ENCODE data around the gene SLC17A2. TPM values are rescaled to one million over a fixed set of nuclear protein-coding genes. Genes with fewer than 3 reads are reported as not detected.
A peak's percentile ranks its signal among the peaks of the same experiment; 100 is the strongest.

The SLC17A2 gene
- total and polyA plus RNA-seq, 12 donors: not detected

DNA sequence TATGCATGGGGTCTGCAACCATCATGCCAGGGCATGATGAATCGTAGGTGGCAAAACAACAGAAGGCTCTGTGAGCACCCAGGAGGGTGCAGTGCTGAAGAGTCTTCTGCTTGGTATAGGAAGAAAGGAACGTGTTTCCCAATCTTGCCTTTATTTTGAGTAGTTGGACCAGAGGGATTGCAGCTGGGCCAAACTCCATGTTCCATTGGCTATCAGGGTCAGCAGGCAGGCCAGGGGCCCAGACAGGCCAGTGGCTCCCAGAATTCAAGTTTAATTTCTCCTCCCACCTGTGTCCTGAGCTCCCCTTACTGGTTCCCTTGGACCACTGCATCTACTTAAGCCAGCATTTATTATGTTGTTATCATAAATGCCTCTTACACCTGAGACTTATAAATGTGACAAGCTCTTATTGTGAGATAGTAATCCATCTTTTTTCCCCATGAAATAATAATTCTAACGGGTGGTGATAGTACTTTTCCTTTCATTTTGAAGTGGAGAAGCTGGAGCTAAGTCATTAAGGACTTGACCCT, 31.2 kb upstream of the SLC17A2 start:
- Histone ChIP-seq H3K9me3 (replicated peaks in 1 of 3) (no peaks in the 10 kb centered on the region), H3K36me3 (replicated peaks in 1 of 2) (peaks cover 0 to 13% of the 10 kb centered on the region in 2 donors), H3K4me3 (peak overlapping the region in 3 of 4 donors; percentile 7 to 67 (median 48)), H3K4me1 (replicated peaks in 1 of 2) (peaks cover 14 to 41% of the 10 kb centered on the region in 2 donors), H3K27ac (peak overlapping the region; percentile 74 to 93 (median 89)), H3K27me3 (no peaks in the 10 kb centered on the region)
- intact Hi-C loops (cut with DNase I): no loop called here
- 63 to 71% (median 68%) methylated on average over 3 of the region's 3 CpGs for WGBS, 4 donors
- peak in 1 of 7 donors; percentile 9 for DNase-seq
- no peak for TF ChIP-seq POLR2A (IDR thresholded peaks at IDR 0.05)
- TF ChIP-seq, protein P1, sequence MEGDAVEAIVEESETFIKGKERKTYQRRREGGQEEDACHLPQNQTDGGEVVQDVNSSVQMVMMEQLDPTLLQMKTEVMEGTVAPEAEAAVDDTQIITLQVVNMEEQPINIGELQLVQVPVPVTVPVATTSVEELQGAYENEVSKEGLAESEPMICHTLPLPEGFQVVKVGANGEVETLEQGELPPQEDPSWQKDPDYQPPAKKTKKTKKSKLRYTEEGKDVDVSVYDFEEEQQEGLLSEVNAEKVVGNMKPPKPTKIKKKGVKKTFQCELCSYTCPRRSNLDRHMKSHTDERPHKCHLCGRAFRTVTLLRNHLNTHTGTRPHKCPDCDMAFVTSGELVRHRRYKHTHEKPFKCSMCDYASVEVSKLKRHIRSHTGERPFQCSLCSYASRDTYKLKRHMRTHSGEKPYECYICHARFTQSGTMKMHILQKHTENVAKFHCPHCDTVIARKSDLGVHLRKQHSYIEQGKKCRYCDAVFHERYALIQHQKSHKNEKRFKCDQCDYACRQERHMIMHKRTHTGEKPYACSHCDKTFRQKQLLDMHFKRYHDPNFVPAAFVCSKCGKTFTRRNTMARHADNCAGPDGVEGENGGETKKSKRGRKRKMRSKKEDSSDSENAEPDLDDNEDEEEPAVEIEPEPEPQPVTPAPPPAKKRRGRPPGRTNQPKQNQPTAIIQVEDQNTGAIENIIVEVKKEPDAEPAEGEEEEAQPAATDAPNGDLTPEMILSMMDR (IDR thresholded peaks at IDR 0.05): no peak

DNA sequence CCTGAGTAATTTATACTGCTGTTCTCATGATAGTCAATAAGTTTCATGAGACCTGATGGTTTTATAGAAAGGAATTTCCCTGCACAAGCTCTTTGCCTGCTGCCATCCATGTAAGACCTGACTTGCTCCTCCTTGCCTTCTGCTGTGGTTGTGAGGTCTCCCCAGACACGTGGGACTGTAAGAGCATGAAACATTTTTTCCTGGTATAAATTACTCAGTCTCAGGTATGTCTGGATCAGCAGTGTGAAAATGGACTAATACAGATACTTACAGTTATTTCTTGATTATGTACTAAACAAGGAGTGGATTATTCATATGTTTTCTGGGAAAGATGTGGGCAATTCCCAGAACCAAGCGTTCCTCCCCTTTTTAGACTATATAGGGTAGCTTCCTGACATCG, 30.2 kb upstream of the SLC17A2 start:
- 88 to 92% (median 90%) methylated on average over 3 of the region's 3 CpGs for WGBS, 4 donors
- no peak for DNase-seq
- no peak overlapping the region for H3K4me3 ChIP-seq
- peaks cover 11 to 31% of the 10 kb centered on the region in 2 donors for H3K4me1 ChIP-seq (replicated peaks in 1 of 2)
- no peaks in the 10 kb centered on the region for H3K9me3 ChIP-seq (replicated peaks in 1 of 3)
- no peak for TF ChIP-seq POLR2A (IDR thresholded peaks at IDR 0.05)
- no peaks in the 10 kb centered on the region for H3K27me3 ChIP-seq
- H3K36me3 ChIP-seq (replicated peaks in 1 of 2): peaks cover 0 to 7% of the 10 kb centered on the region in 2 donors
- intact Hi-C loops (cut with DNase I): no loop called here
- no peak overlapping the region for H3K27ac ChIP-seq

DNA sequence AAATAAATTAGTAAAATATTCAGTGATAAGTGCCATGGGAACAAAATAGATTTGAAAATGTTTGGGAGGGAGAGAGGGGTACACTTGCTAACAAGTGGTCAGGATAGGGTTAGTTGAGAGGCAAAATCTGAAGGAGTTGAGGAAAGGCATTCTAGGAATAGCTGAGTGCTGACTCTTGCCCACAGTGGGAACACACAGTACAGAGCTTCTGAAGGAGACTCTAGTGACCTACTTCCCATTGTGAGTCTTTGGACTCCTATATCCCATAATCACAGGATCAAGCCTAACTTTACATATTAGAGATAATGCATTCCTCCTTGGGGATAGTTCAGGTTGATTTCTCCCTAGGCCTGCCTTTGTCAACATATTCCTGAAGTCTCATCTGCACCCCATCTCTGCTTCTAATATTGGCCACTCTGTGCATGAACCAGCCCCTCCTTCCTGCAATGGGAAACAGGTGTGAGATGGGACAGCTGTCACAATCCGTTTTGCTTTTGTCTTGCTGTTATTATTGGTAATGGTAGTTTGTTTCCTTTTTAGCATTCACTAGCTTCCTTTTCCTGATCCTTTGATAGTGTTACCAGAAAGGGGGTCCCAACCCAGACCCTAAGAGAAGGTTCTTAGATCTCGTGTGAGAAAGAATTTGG, 29.5 kb upstream of the SLC17A2 start:
- no peak overlapping the region for H3K27ac ChIP-seq
- H3K36me3 ChIP-seq (replicated peaks in 1 of 2): peaks cover 0 to 2% of the 10 kb centered on the region in 2 donors
- TF ChIP-seq, protein P1 (IDR thresholded peaks at IDR 0.05): no peak
- TF ChIP-seq POLR2A (IDR thresholded peaks at IDR 0.05): no peak
- peaks cover 11 to 24% of the 10 kb centered on the region in 2 donors for H3K4me1 ChIP-seq (replicated peaks in 1 of 2)
- no peaks in the 10 kb centered on the region for H3K9me3 ChIP-seq (replicated peaks in 1 of 3)
- no peaks in the 10 kb centered on the region for H3K27me3 ChIP-seq
- 63 to 71% (median 66%) methylated on average over 2 of the region's 2 CpGs for WGBS, 4 donors
- intact Hi-C loops (cut with DNase I): no loop called here
- DNase-seq: no peak
- no peak overlapping the region for H3K4me3 ChIP-seq

DNA sequence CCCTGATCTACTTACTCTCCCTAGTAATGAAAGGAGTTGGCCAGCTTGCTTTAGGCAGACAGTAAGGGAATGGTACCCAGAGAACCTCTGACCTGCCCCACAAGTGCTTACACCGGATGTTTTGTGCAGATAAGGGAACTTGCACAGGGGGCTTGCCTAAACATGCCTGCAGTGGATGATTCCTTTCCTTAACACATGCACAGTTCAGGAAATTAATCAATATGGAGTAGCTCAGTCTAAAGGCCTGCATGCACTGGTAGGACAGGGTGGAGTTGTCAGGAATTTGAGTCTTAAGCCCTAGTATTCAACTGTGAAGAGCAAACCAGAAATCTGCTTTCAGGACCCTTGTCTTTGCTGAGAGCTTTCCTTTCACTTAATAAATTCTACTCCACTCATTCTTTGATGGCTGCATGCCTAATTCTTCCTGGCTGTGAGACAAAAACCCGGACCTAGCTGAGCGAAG, 28.2 kb upstream of the SLC17A2 start:
- H3K9me3 ChIP-seq (replicated peaks in 1 of 3): no peaks in the 10 kb centered on the region
- no peak overlapping the region for H3K27ac ChIP-seq
- no peaks in the 10 kb centered on the region for H3K27me3 ChIP-seq
- TF ChIP-seq POLR2A (IDR thresholded peaks at IDR 0.05): no peak
- TF ChIP-seq, protein P1 (IDR thresholded peaks at IDR 0.05): no peak
- 74 to 91% (median 86%) methylated on average over 3 of the region's 3 CpGs for WGBS, 4 donors
- H3K4me3 ChIP-seq: no peak overlapping the region
- intact Hi-C loops (cut with DNase I): no loop called here
- H3K36me3 ChIP-seq (replicated peaks in 1 of 2): no peaks in the 10 kb centered on the region
- peaks cover 4 to 11% of the 10 kb centered on the region in 2 donors for H3K4me1 ChIP-seq (replicated peaks in 1 of 2)
- no peak for DNase-seq
